ENCODE measurements around the gene GADL1. TPM values are rescaled to one million over a fixed set of nuclear protein-coding genes. Genes with fewer than 3 reads are reported as not detected.

The GADL1 gene
- not detected for total RNA-seq
- 0 to 0.08 reads per million in 2 donors for total RNA-seq

- H3K36me3 Mint-ChIP-seq (ENCODE audit: low read depth): no peaks in the 10 kb centered on the region
- no peak within 1 kb of the TSS for H3K27ac Mint-ChIP-seq
- ATAC-seq (no peak), DNase-seq (no peak)
- H3K9me3 ChIP-seq (ENCODE audit: control insufficient read depth, low read length, poor library complexity, severe bottlenecking): no peaks in the 10 kb centered on the region
- peaks cover 10% of the 10 kb centered on the region for H3K4me1 Mint-ChIP-seq
- H3K27me3 Mint-ChIP-seq: peaks cover 33% of the 10 kb centered on the region
- peak within 1 kb of the TSS; percentile 78 for H3K4me3 Mint-ChIP-seq
Observed at GRCh38 chr3:30894521-30895251, at the start of gene GADL1. TSS of gene GADL1 (minus strand) at chr3:30894661. CDS start at chr3:30894614, 47 bp downstream.

- no peaks in the 10 kb centered on the region for H3K9me3 ChIP-seq (ENCODE audit: control insufficient read depth, low read length, poor library complexity, severe bottlenecking)
- Mint-ChIP-seq H3K4me1 (no peaks in the 10 kb centered on the region), H3K27me3 (no peaks in the 10 kb centered on the region), H3K36me3 (ENCODE audit: low read depth) (peaks cover 2% of the 10 kb centered on the region), H3K27ac (no peak overlapping the region), H3K4me3 (no peak overlapping the region)
- no peak for DNase-seq
- no peak for ATAC-seq
Observed at GRCh38 chr3:30944124-30944523, 49.7 kb upstream of the GADL1 start.

GRCh38 chr3:30943206-30943605 lies 48.7 kb upstream of the GADL1 start:
- no peaks in the 10 kb centered on the region for H3K27me3 Mint-ChIP-seq
- no peaks in the 10 kb centered on the region for H3K9me3 ChIP-seq (ENCODE audit: control insufficient read depth, low read length, poor library complexity, severe bottlenecking)
- DNase-seq: no peak
- H3K27ac Mint-ChIP-seq: no peak overlapping the region
- no peak overlapping the region for H3K4me3 Mint-ChIP-seq
- H3K36me3 Mint-ChIP-seq (ENCODE audit: low read depth): peaks cover 2% of the 10 kb centered on the region
- H3K4me1 Mint-ChIP-seq: no peaks in the 10 kb centered on the region
- ATAC-seq: no peak

- Mint-ChIP-seq H3K36me3 (ENCODE audit: low read depth) (no peaks in the 10 kb centered on the region), H3K27ac (no peak overlapping the region), H3K4me3 (no peak overlapping the region), H3K4me1 (no peaks in the 10 kb centered on the region), H3K27me3 (no peaks in the 10 kb centered on the region)
- H3K9me3 ChIP-seq (ENCODE audit: control insufficient read depth, low read length, poor library complexity, severe bottlenecking): no peaks in the 10 kb centered on the region
- ATAC-seq (no peak), DNase-seq (no peak)
Observed at GRCh38 chr3:30941342-30941741, 46.9 kb upstream of the GADL1 start.

GRCh38 chr3:30940740-30941139 lies 46.3 kb upstream of the GADL1 start:
- DNase-seq: no peak

GRCh38 chr3:30934208-30934550 lies 39.7 kb upstream of the GADL1 start:
- Mint-ChIP-seq H3K36me3 (ENCODE audit: low read depth) (no peaks in the 10 kb centered on the region), H3K27me3 (no peaks in the 10 kb centered on the region), H3K4me3 (no peak overlapping the region), H3K4me1 (peaks cover 9% of the 10 kb centered on the region), H3K27ac (no peak overlapping the region)
- no peaks in the 10 kb centered on the region for H3K9me3 ChIP-seq (ENCODE audit: control insufficient read depth, low read length, poor library complexity, severe bottlenecking)
- no peak for ATAC-seq
- DNase-seq: no peak

More at GRCh38 chr3:30940740-30941139, 46.3 kb upstream of the GADL1 start:
- ATAC-seq: no peak
- Mint-ChIP-seq H3K36me3 (ENCODE audit: low read depth) (no peaks in the 10 kb centered on the region), H3K4me1 (no peaks in the 10 kb centered on the region), H3K27me3 (no peaks in the 10 kb centered on the region), H3K27ac (no peak overlapping the region), H3K4me3 (no peak overlapping the region)
- H3K9me3 ChIP-seq (ENCODE audit: control insufficient read depth, low read length, poor library complexity, severe bottlenecking): no peaks in the 10 kb centered on the region

GRCh38 chr3:30933478-30934207 lies 39.2 kb upstream of the GADL1 start:
- H3K9me3 ChIP-seq (ENCODE audit: control insufficient read depth, low read length, poor library complexity, severe bottlenecking): no peaks in the 10 kb centered on the region
- H3K27me3 Mint-ChIP-seq: no peaks in the 10 kb centered on the region
- DNase-seq (no peak), ATAC-seq (no peak)
- no peaks in the 10 kb centered on the region for H3K36me3 Mint-ChIP-seq (ENCODE audit: low read depth)
- peaks cover 9% of the 10 kb centered on the region for H3K4me1 Mint-ChIP-seq
- H3K27ac Mint-ChIP-seq: no peak overlapping the region
- H3K4me3 Mint-ChIP-seq: no peak overlapping the region

GRCh38 chr3:30932513-30933098 lies 38.1 kb upstream of the GADL1 start:
- H3K27me3 Mint-ChIP-seq: no peaks in the 10 kb centered on the region
- H3K4me3 Mint-ChIP-seq: no peak overlapping the region
- no peaks in the 10 kb centered on the region for H3K36me3 Mint-ChIP-seq (ENCODE audit: low read depth)
- H3K9me3 ChIP-seq (ENCODE audit: control insufficient read depth, low read length, poor library complexity, severe bottlenecking): no peaks in the 10 kb centered on the region
- DNase-seq (no peak), ATAC-seq (no peak)
- H3K4me1 Mint-ChIP-seq: peaks cover 9% of the 10 kb centered on the region
- no peak overlapping the region for H3K27ac Mint-ChIP-seq

GRCh38 chr3:30924763-30925162 lies 30.3 kb upstream of the GADL1 start:
- Mint-ChIP-seq H3K27me3 (peaks cover 8% of the 10 kb centered on the region), H3K36me3 (ENCODE audit: low read depth) (peaks cover 2% of the 10 kb centered on the region), H3K4me3 (no peak overlapping the region), H3K4me1 (no peaks in the 10 kb centered on the region), H3K27ac (no peak overlapping the region)
- ATAC-seq (no peak), DNase-seq (no peak)
- H3K9me3 ChIP-seq (ENCODE audit: control insufficient read depth, low read length, poor library complexity, severe bottlenecking): no peaks in the 10 kb centered on the region

GRCh38 chr3:30919564-30919963 lies 25.1 kb upstream of the GADL1 start:
- H3K4me1 Mint-ChIP-seq: no peaks in the 10 kb centered on the region
- H3K9me3 ChIP-seq (ENCODE audit: control insufficient read depth, low read length, poor library complexity, severe bottlenecking): no peaks in the 10 kb centered on the region
- peaks cover 4% of the 10 kb centered on the region for H3K27me3 Mint-ChIP-seq
- ATAC-seq (no peak), DNase-seq (no peak)
- no peak overlapping the region for H3K27ac Mint-ChIP-seq
- peaks cover 2% of the 10 kb centered on the region for H3K36me3 Mint-ChIP-seq (ENCODE audit: low read depth)
- H3K4me3 Mint-ChIP-seq: no peak overlapping the region

GRCh38 chr3:30918761-30919160 lies 24.3 kb upstream of the GADL1 start:
- Mint-ChIP-seq H3K27me3 (peaks cover 6% of the 10 kb centered on the region), H3K36me3 (ENCODE audit: low read depth) (no peaks in the 10 kb centered on the region), H3K4me1 (no peaks in the 10 kb centered on the region), H3K4me3 (no peak overlapping the region), H3K27ac (no peak overlapping the region)
- ATAC-seq (no peak), DNase-seq (no peak)
- no peaks in the 10 kb centered on the region for H3K9me3 ChIP-seq (ENCODE audit: control insufficient read depth, low read length, poor library complexity, severe bottlenecking)

GRCh38 chr3:30915782-30916181 lies 21.3 kb upstream of the GADL1 start:
- no peak for ATAC-seq
- no peaks in the 10 kb centered on the region for H3K36me3 Mint-ChIP-seq (ENCODE audit: low read depth)
- H3K4me1 Mint-ChIP-seq: peaks cover 2% of the 10 kb centered on the region
- peaks cover 6% of the 10 kb centered on the region for H3K27me3 Mint-ChIP-seq
- no peak for DNase-seq
- no peak overlapping the region for H3K4me3 Mint-ChIP-seq
- no peak overlapping the region for H3K27ac Mint-ChIP-seq
- no peaks in the 10 kb centered on the region for H3K9me3 ChIP-seq (ENCODE audit: control insufficient read depth, low read length, poor library complexity, severe bottlenecking)

- ATAC-seq (no peak), DNase-seq (no peak)
- H3K4me1 Mint-ChIP-seq: peaks cover 2% of the 10 kb centered on the region
- no peaks in the 10 kb centered on the region for H3K36me3 Mint-ChIP-seq (ENCODE audit: low read depth)
- H3K9me3 ChIP-seq (ENCODE audit: control insufficient read depth, low read length, poor library complexity, severe bottlenecking): no peaks in the 10 kb centered on the region
- peaks cover 12% of the 10 kb centered on the region for H3K27me3 Mint-ChIP-seq
- H3K27ac Mint-ChIP-seq: no peak overlapping the region
- H3K4me3 Mint-ChIP-seq: no peak overlapping the region
Observed at GRCh38 chr3:30914696-30915095, 20.2 kb upstream of the GADL1 start.
